ENCODE data around the gene FOXG1.

Gene FOXG1

GRCh38 chr14:28762303-28762954, 4.2 kb upstream of the FOXG1 start:
- DNase-seq, result no peak

GRCh38 chr14:28762955-28763326, 3.6 kb upstream of the FOXG1 start:
- DNase-seq, result no peak

GRCh38 chr14:28763751-28764256, 2.8 kb upstream of the FOXG1 start:
- no peak for DNase-seq

- DNase-seq, result no peak
These were observed 2.1 kb upstream of the FOXG1 start for GRCh38 chr14:28764257-28765160.

- DNase-seq, result no peak
These were observed 1.3 kb upstream of the FOXG1 start for GRCh38 chr14:28765169-28765830.

- DNase-seq, result no peak
These were observed 637 bp upstream of the FOXG1 start for GRCh38 chr14:28765831-28766468.

GRCh38 chr14:28767030-28767852, 654 bp downstream of the FOXG1 start:
- no peak for DNase-seq

GRCh38 chr14:28767853-28768741, 1.5 kb downstream of the FOXG1 start:
- no peak for DNase-seq

GRCh38 chr14:28769276-28769880, 2.8 kb downstream of the FOXG1 start:
- no peak for DNase-seq

- no peak for DNase-seq
These were observed 3.5 kb downstream of the FOXG1 start for GRCh38 chr14:28770061-28770460.

GRCh38 chr14:28770630-28771029, 4.0 kb downstream of the FOXG1 start:
- DNase-seq, result no peak

GRCh38 chr14:28771168-28771567, 4.6 kb downstream of the FOXG1 start:
- DNase-seq, result no peak

GRCh38 chr14:28772613-28773012, 6.0 kb downstream of the FOXG1 start:
- DNase-seq, result no peak

- DNase-seq, result no peak
These were observed 6.6 kb downstream of the FOXG1 start for GRCh38 chr14:28773176-28773575.

GRCh38 chr14:28773861-28774691, 7.5 kb downstream of the FOXG1 start:
- DNase-seq, result no peak

- DNase-seq, result no peak
These were observed 8.5 kb downstream of the FOXG1 start for GRCh38 chr14:28774764-28775735.

- no peak for DNase-seq
These were observed 10.1 kb downstream of the FOXG1 start for GRCh38 chr14:28776482-28777266.
